Breast epithelium (tissue), 4 donors: ENCODE data around the gene SCN10A. TPM values are rescaled to one million over a fixed set of nuclear protein-coding genes. Genes with fewer than 3 reads are reported as not detected.

Source experiments
- DNase-seq, 2 donors: peaks; one replicate each; pipeline ENCODE4 v3.0.0-alpha.2; 2019; ENCODE audit warnings: low spot score in 2 of 2
- H3K27ac ChIP-seq, 2 donors: fragments of 200-600 bp; sonication (generic) in 1 of 2; one replicate each; pipeline ENCODE4 v1.5.1; 2016 to 2019; ENCODE audit warnings: mild to moderate bottlenecking in 1 of 2
- H3K27me3 ChIP-seq, 2 donors: fragments of 200-600 bp; sonication (generic) in 1 of 2; one replicate each; pipeline versions ENCODE4 v1.5.1 to v1.6.0; 2017 to 2019; ENCODE audit warnings: control low read depth in 1 of 2, mild to moderate bottlenecking in 1 of 2
- H3K36me3 ChIP-seq: fragments of 200-600 bp; one replicate; pipeline ENCODE4 v1.5.1; 2019
- H3K4me1 ChIP-seq, 2 donors: fragments of 200-600 bp; sonication (generic); one replicate each; pipeline ENCODE4 v1.5.1; 2016 to 2019; ENCODE audit warnings: control low read depth in 1 of 2
- H3K4me3 ChIP-seq, 3 donors: fragments of 200-600 bp; sonication (generic); 1 replicate in 2 of 3; 2 replicates in 1 of 3; pipeline ENCODE4 v1.5.1; 2016 to 2019; ENCODE audit warnings: mild to moderate bottlenecking in 3 of 3, moderate library complexity in 2 of 3
- H3K9me3 ChIP-seq, 2 donors: fragments of 200-600 bp; sonication (generic) in 1 of 2; one replicate each; pipeline ENCODE4 v1.5.1; 2016 to 2019; ENCODE audit warnings: control low read depth in 1 of 2
- CTCF ChIP-seq, 3 donors: fragments of 450-650 bp; IDR thresholded peaks; one replicate each; pipeline ENCODE4 v1.5.1; 2016 to 2017; ENCODE audit warnings: antibody characterized with exemption in 3 of 3, mild to moderate bottlenecking in 3 of 3, moderate library complexity in 3 of 3
- POLR2A ChIP-seq: fragments of 450-650 bp; IDR thresholded peaks from one replicate; pipeline ENCODE4 v1.6.1; 2016; ENCODE audit warnings: antibody characterized with exemption, mild to moderate bottlenecking, moderate library complexity
- POLR2AphosphoS5 ChIP-seq, 3 donors: sonication (generic); formaldehyde crosslinking; IDR thresholded peaks; one replicate each; pipeline ENCODE4 v1.6.1; 2017; ENCODE audit warnings: antibody characterized with exemption in 3 of 3
- intact Hi-C: fragments of 100-400 bp; cut with DNase I; formaldehyde crosslinking; loops from one replicate; pipeline ENCODE4 v1.15.1; 2023; ENCODE audit warnings: low total_unique reads
- total RNA-seq, 3 donors: library from RNA; depleted of rRNA; stranded (reverse); fragments of >200 nt; gene quantifications; one replicate each; pipeline ENCODE4 v1.1.0, GENCODE V29; 2016

Gene SCN10A
- total RNA-seq, 3 donors from 2014 or later: not detected

DNA sequence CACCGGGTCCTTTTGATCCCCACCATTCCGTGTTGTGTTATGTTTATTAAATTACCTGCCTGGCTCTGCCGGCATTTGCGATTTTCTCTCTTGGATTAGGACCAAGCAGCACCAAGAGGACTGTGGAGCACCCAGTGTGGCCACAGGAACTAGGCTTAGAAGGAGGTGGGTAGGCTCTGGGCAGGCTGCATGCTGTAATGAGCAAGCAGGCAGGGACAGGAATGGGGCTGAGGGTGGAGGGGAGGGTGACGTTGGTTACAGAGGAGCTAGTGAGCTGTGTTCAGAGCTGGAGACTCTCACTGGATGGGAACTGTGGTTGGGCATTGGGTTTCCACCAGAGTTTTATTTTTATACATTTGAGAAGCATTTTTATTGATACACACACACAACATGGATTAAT, 158.6 kb downstream of the SCN10A start:
- no peaks in the 10 kb centered on the region for H3K36me3 ChIP-seq
- no peak for DNase-seq
- H3K4me3 ChIP-seq: no peak overlapping the region
- H3K9me3 ChIP-seq: peaks cover 5 to 16% of the 10 kb centered on the region in 2 donors
- TF ChIP-seq POLR2A (no peak), POLR2AphosphoS5 (IDR thresholded peaks at IDR 0.05) (no peak), CTCF (IDR thresholded peaks at IDR 0.05) (no peak)
- H3K27ac ChIP-seq: no peak overlapping the region
- intact Hi-C loops: no loop called here
- H3K27me3 ChIP-seq: peaks cover 0 to 29% of the 10 kb centered on the region in 2 donors
- no peaks in the 10 kb centered on the region for H3K4me1 ChIP-seq

- no peak for DNase-seq
- no peak overlapping the region for H3K4me3 ChIP-seq
- H3K9me3 ChIP-seq: peaks cover 0 to 2% of the 10 kb centered on the region in 2 donors
- intact Hi-C loops: no loop called here
- no peaks in the 10 kb centered on the region for H3K36me3 ChIP-seq
- no peak overlapping the region for H3K27ac ChIP-seq
- H3K27me3 ChIP-seq: peaks cover 0 to 33% of the 10 kb centered on the region in 2 donors
- no peak for TF ChIP-seq POLR2A
- peak in 2 of 3 donors; percentile 11 to 12 for TF ChIP-seq CTCF (IDR thresholded peaks at IDR 0.05)
- no peak for TF ChIP-seq POLR2AphosphoS5 (IDR thresholded peaks at IDR 0.05)
- no peaks in the 10 kb centered on the region for H3K4me1 ChIP-seq
These were observed 160.2 kb downstream of the SCN10A start for GRCh38 chr3:38655708-38656300.

DNA sequence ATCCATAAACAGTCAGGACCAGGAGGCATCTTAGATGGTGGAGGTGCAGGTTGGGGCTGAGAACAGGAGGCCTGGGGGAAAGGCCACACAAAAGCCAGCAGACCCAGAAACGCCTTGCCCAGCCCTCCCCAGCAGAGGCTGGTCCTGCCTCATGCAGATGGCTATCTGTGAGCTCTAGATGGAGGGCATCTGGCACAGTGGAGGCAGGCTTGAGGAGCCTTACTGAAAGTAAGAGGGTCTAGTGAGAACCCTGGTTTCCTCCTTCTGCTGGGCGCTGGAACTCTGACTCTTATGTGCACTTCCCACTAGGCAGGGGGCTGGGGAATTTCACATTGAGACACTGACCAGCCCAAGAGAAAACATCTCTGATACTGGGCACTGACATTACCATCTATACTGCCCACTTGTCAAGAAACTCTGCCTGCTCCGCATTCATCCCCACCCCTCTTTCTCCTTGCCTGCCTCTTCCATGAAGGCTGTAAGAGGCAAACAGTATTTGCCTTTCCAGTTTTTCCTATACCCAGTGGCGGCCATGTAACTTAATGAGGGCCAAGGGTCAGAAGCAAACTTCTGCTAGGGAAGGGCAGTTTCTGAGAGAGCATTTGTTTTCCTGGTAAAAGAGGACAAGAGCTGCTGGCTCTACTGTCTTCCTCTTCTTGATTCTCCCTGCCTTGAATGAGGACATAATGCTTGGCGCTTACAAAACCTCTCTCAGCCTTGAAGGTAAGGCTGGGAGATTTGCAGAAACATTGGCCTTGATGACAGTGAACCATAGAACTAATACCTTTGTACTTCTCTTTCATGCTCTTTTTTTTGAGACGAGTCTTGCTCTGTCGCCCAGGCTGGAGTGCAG, 162.1 kb downstream of the SCN10A start:
- Histone ChIP-seq H3K9me3 (no peaks in the 10 kb centered on the region), H3K27me3 (peaks cover 0 to 33% of the 10 kb centered on the region in 2 donors), H3K36me3 (no peaks in the 10 kb centered on the region), H3K4me1 (no peaks in the 10 kb centered on the region), H3K27ac (no peak overlapping the region), H3K4me3 (no peak overlapping the region)
- TF ChIP-seq CTCF (IDR thresholded peaks at IDR 0.05): no peak
- TF ChIP-seq POLR2A: no peak
- no peak for TF ChIP-seq POLR2AphosphoS5 (IDR thresholded peaks at IDR 0.05)
- DNase-seq: no peak
- intact Hi-C loops: no loop called here

- no peak for DNase-seq
- TF ChIP-seq POLR2A (no peak), POLR2AphosphoS5 (IDR thresholded peaks at IDR 0.05) (no peak), CTCF (IDR thresholded peaks at IDR 0.05) (no peak)
- Histone ChIP-seq H3K9me3 (no peaks in the 10 kb centered on the region), H3K4me1 (no peaks in the 10 kb centered on the region), H3K4me3 (no peak overlapping the region), H3K27me3 (peaks cover 0 to 35% of the 10 kb centered on the region in 2 donors), H3K36me3 (no peaks in the 10 kb centered on the region), H3K27ac (no peak overlapping the region)
- intact Hi-C loops: no loop called here
These were observed 163.1 kb downstream of the SCN10A start for GRCh38 chr3:38652934-38653333.

- no peak overlapping the region for H3K4me3 ChIP-seq
These were observed 164.7 kb downstream of the SCN10A start for GRCh38 chr3:38651153-38651789.

More at GRCh38 chr3:38651153-38651789, 164.7 kb downstream of the SCN10A start:
- H3K4me1 ChIP-seq: no peaks in the 10 kb centered on the region
- no peak overlapping the region for H3K27ac ChIP-seq
- H3K27me3 ChIP-seq: peaks cover 0 to 25% of the 10 kb centered on the region in 2 donors
- H3K36me3 ChIP-seq: no peaks in the 10 kb centered on the region
- TF ChIP-seq POLR2A (no peak), CTCF (IDR thresholded peaks at IDR 0.05) (peak; percentile 74 to 89 (median 75)), POLR2AphosphoS5 (IDR thresholded peaks at IDR 0.05) (no peak)
- intact Hi-C loops: no loop called here
- DNase-seq: peak in 1 of 2 donors; percentile 67
- H3K9me3 ChIP-seq: no peaks in the 10 kb centered on the region
